ENCODE results near the gene SCAF11. TPM values are rescaled to one million over a fixed set of nuclear protein-coding genes. Genes with fewer than 3 reads are reported as not detected.

SCAF11 gene
- total and polyA plus RNA-seq, 2 experiments from 2014 or later: 77.0 to 84.8 TPM

DNA sequence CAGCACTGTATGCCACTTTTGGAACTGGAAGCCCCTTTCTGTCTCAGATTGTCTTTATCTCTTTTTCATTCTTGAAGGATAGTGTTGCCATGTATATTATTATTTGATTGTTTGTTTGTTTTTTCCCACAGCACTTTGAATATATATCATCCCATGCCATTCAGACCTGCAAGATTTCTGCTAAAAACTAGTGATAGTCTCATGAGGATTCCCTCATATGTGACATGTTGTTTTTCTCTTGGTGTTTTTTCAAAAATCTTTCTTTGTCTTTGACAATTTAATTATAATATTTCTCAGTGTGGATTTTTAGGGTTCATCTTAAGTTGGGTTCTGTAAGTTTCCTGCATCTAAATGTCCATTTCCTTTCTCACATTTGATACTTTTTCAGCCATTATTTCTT lies 36.8 kb upstream of the SCAF11 start:
- Histone ChIP-seq H3K4me3 (no peak overlapping the region), H3K27ac (ENCODE audit: low read depth) (no peak overlapping the region), H3K4me2 (no peak overlapping the region), H3K79me2 (replicated peaks; ENCODE audit: insufficient read depth) (no peaks in the 10 kb centered on the region), H3K27me3 (ENCODE audit: insufficient read depth) (no peaks in the 10 kb centered on the region), H4K20me1 (replicated peaks; ENCODE audit: insufficient read depth) (no peaks in the 10 kb centered on the region), H3F3A (replicated peaks; ENCODE audit: low read depth) (no peaks in the 10 kb centered on the region), H2AFZ (no peak overlapping the region), H3K4me1 (ENCODE audit: insufficient read depth) (0 out of 2 replicates have a peak, but pooled peaks cover under 1% of the 10 kb centered on the region), H3K9me2 (ENCODE audit: insufficient read depth) (0 out of 2 replicates have a peak, but pooled peaks cover 6% of the 10 kb centered on the region), H3K36me3 (ENCODE audit: insufficient read depth) (peaks cover 5% of the 10 kb centered on the region; the same call in 1 of the 2 replicates)
- H3K27me3 Mint-ChIP-seq (ENCODE audit: insufficient read depth, low read depth, poor library complexity): peaks cover 3% of the 10 kb centered on the region
- peaks cover 40% of the 10 kb centered on the region for H3K36me3 Mint-ChIP-seq (ENCODE audit: low read depth)
- H3K9me3 Mint-ChIP-seq: peaks cover 60% of the 10 kb centered on the region
- ATAC-seq (no peak), DNase-seq (ENCODE audit: low spot score) (no peak)
- H3K4me1 Mint-ChIP-seq: no peaks in the 10 kb centered on the region; the same call in 1 of the 3 replicates
- TF ChIP-seq, protein P1, sequence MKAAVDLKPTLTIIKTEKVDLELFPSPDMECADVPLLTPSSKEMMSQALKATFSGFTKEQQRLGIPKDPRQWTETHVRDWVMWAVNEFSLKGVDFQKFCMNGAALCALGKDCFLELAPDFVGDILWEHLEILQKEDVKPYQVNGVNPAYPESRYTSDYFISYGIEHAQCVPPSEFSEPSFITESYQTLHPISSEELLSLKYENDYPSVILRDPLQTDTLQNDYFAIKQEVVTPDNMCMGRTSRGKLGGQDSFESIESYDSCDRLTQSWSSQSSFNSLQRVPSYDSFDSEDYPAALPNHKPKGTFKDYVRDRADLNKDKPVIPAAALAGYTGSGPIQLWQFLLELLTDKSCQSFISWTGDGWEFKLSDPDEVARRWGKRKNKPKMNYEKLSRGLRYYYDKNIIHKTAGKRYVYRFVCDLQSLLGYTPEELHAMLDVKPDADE (IDR thresholded peaks at IDR 0.05): no peak
- no peak for TF ChIP-seq JUNB (IDR thresholded peaks at IDR 0.05; ENCODE audit: unreplicated experiment)
- TF ChIP-seq CREB1 (CRISPR knock-in tag; IDR thresholded peaks at IDR 0.05; ENCODE audit: low read depth): no peak
- no peak for TF ChIP-seq ZNF331 (CRISPR knock-in tag; IDR thresholded peaks at IDR 0.05; ENCODE audit: low read depth)
- TF ChIP-seq, protein P2, sequence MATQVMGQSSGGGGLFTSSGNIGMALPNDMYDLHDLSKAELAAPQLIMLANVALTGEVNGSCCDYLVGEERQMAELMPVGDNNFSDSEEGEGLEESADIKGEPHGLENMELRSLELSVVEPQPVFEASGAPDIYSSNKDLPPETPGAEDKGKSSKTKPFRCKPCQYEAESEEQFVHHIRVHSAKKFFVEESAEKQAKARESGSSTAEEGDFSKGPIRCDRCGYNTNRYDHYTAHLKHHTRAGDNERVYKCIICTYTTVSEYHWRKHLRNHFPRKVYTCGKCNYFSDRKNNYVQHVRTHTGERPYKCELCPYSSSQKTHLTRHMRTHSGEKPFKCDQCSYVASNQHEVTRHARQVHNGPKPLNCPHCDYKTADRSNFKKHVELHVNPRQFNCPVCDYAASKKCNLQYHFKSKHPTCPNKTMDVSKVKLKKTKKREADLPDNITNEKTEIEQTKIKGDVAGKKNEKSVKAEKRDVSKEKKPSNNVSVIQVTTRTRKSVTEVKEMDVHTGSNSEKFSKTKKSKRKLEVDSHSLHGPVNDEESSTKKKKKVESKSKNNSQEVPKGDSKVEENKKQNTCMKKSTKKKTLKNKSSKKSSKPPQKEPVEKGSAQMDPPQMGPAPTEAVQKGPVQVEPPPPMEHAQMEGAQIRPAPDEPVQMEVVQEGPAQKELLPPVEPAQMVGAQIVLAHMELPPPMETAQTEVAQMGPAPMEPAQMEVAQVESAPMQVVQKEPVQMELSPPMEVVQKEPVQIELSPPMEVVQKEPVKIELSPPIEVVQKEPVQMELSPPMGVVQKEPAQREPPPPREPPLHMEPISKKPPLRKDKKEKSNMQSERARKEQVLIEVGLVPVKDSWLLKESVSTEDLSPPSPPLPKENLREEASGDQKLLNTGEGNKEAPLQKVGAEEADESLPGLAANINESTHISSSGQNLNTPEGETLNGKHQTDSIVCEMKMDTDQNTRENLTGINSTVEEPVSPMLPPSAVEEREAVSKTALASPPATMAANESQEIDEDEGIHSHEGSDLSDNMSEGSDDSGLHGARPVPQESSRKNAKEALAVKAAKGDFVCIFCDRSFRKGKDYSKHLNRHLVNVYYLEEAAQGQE (IDR thresholded peaks at IDR 0.05; ENCODE audit: unreplicated experiment): no peak
- no peak for TF ChIP-seq STAT1 (IDR thresholded peaks at IDR 0.05; ENCODE audit: unreplicated experiment)
- TF ChIP-seq EZH2phosphoT487 (IDR thresholded peaks at IDR 0.05; ENCODE audit: unreplicated experiment): no peak
- no peak for TF ChIP-seq NANOG (IDR thresholded peaks at IDR 0.05; ENCODE audit: borderline replicate concordance)
- TF ChIP-seq EZH2 (IDR thresholded peaks at IDR 0.05; ENCODE audit: low read depth, unreplicated experiment): no peak
- TF ChIP-seq POLR2AphosphoS5 (IDR thresholded peaks at IDR 0.05; ENCODE audit: low read depth): no peak
- H3K27ac Mint-ChIP-seq: no peak overlapping the region
- H3K4me3 Mint-ChIP-seq: no peak overlapping the region

DNA sequence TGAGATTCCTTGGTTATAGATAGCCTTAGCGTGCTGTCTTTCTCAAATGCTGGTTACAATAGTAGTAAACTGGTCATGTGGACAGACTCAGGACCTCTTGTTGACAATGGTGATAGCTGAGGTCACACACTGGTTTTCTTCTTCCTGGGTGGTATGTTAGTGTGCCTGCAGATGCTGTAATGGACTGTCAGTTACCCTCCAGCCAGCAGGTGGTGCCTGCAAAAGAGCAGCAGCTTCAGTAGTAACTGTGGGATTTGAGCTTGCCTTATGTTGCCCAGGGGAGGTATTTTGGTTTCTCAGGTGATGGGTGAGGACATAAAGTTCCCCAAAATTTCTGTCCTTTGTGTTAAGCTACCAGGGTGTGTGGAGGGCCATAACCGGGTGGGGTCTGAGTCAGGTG lies 33.7 kb upstream of the SCAF11 start:
- no peak overlapping the region for H3K27ac Mint-ChIP-seq
- no peak overlapping the region for H3K4me3 ChIP-seq
- no peaks in the 10 kb centered on the region for H4K20me1 ChIP-seq (replicated peaks; ENCODE audit: insufficient read depth)
- H3K9me2 ChIP-seq (ENCODE audit: insufficient read depth): 0 out of 2 replicates have a peak, but pooled peaks cover 3% of the 10 kb centered on the region
- H2AFZ ChIP-seq: no peak overlapping the region
- H3K36me3 Mint-ChIP-seq (ENCODE audit: low read depth): peaks cover 45% of the 10 kb centered on the region
- no peak overlapping the region for H3K4me2 ChIP-seq
- no peaks in the 10 kb centered on the region for H3K27me3 ChIP-seq (ENCODE audit: insufficient read depth)
- peaks cover 5% of the 10 kb centered on the region; the same call in 1 of the 2 replicates for H3K36me3 ChIP-seq (ENCODE audit: insufficient read depth)
- no peak for TF ChIP-seq NANOG (IDR thresholded peaks at IDR 0.05; ENCODE audit: borderline replicate concordance)
- TF ChIP-seq, protein P3, sequence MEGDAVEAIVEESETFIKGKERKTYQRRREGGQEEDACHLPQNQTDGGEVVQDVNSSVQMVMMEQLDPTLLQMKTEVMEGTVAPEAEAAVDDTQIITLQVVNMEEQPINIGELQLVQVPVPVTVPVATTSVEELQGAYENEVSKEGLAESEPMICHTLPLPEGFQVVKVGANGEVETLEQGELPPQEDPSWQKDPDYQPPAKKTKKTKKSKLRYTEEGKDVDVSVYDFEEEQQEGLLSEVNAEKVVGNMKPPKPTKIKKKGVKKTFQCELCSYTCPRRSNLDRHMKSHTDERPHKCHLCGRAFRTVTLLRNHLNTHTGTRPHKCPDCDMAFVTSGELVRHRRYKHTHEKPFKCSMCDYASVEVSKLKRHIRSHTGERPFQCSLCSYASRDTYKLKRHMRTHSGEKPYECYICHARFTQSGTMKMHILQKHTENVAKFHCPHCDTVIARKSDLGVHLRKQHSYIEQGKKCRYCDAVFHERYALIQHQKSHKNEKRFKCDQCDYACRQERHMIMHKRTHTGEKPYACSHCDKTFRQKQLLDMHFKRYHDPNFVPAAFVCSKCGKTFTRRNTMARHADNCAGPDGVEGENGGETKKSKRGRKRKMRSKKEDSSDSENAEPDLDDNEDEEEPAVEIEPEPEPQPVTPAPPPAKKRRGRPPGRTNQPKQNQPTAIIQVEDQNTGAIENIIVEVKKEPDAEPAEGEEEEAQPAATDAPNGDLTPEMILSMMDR (conservative IDR thresholded peaks at IDR 0.05; ENCODE audit: low read depth in 2 of 2): peak; percentile 12 to 30; a peak in 2 of 4 replicates
- no peaks in the 10 kb centered on the region for H3K79me2 ChIP-seq (replicated peaks; ENCODE audit: insufficient read depth)
- no peak overlapping the region for H3K27ac ChIP-seq (ENCODE audit: low read depth)
- peaks cover 5% of the 10 kb centered on the region for H3K4me1 Mint-ChIP-seq
- peaks cover 14% of the 10 kb centered on the region for H3K4me1 ChIP-seq (ENCODE audit: insufficient read depth)
- no peaks in the 10 kb centered on the region for H3F3A ChIP-seq (replicated peaks; ENCODE audit: low read depth)
- ATAC-seq: no peak
- peaks cover 68% of the 10 kb centered on the region for H3K9me3 Mint-ChIP-seq
- H3K27me3 Mint-ChIP-seq (ENCODE audit: insufficient read depth, low read depth, poor library complexity): peaks cover 3% of the 10 kb centered on the region
- no peak overlapping the region for H3K4me3 Mint-ChIP-seq
- no peak for DNase-seq (ENCODE audit: low spot score)
